COLO668 (cell line): ENCODE results near the gene TMEM138.

ENCODE experiments used
- DNase-seq: peaks from one replicate; lab custom pipeline; 2025; ENCODE audit not compliant: unreplicated experiment; lab: John Stamatoyannopoulos, UW

The TMEM138 gene

DNA sequence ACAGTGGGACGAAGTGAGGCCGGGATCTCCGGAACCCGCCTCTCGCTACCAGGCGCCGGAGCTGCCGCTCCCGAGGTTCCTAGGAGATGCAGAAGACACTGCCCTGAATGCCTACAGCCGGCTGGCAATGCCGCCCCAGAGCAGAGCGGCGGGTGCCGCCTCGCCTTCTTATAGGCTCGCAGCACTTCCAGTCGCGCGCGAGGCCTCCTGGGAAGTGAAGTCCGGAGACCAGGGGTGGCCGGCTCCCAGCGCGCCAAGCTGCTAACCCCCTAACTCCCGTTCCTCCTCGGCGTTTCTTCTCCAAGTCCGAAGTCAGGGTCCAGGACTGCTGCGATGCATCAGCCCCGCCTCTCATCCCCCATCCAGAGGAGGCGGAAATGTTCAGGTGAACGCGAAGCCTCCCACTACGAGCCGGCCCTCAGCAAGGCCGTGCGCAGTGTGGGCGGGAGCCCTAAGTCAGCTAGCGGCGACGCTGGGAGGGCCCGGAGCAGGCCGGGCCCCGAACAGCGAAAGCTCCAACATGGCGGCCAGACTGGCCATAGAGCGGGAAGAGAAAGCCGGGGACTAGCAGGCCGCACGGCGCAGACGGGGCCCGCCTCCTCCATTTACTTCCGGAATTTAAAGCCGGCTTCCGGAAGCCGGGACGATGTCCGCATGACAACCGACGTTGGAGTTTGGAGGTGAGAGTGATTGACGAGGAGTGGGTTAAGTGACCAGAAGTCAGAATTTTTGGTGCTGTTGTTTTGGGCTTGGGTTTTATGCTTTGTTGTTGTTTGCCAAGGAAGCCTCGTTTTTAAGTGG lies at the start of gene TMEM138, which contains the start of gene CYB561A3:
Gene TMEM138, plus strand, starts transcription at position 634 of the 801 bp plus-strand sequence. CDS start 2,017 bp downstream, outside the sequence.
Gene CYB561A3, minus strand, starts transcription at position 142 of the 801 bp plus-strand sequence. CDS start 5,169 bp downstream, outside the sequence.
- peak; percentile 94 for DNase-seq

DNA sequence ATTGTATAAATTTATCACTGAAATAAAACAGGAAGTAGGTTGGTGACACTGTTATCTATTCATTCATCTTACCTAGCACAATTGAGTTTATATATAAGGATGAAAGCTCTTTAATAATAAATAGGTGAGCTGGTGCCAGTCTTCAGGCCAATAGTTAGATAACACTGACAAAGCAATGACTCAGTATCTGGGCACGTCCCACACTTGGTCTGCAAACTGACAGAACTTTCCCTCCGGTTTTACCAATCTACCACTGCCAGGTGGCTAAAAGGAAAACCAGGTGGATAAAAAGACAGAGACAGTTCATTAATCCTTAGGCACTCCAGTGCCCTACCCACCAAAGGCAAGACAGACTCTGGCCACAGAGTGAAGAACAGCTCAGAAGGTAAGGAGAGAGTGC lies 46.9 kb upstream of the TMEM138 start:
- no peak for DNase-seq

GRCh38 chr11:61325649-61326414 lies 36.3 kb upstream of the TMEM138 start:
- no peak for DNase-seq

GRCh38 chr11:61327669-61328071 lies 34.5 kb upstream of the TMEM138 start:
- DNase-seq: no peak

- DNase-seq: no peak
These were observed 33.8 kb upstream of the TMEM138 start for GRCh38 chr11:61328351-61328750.

GRCh38 chr11:61329871-61330270 lies 32.3 kb upstream of the TMEM138 start:
- DNase-seq: no peak

- DNase-seq: no peak
These were observed 30.5 kb upstream of the TMEM138 start for GRCh38 chr11:61331651-61332050.

DNA sequence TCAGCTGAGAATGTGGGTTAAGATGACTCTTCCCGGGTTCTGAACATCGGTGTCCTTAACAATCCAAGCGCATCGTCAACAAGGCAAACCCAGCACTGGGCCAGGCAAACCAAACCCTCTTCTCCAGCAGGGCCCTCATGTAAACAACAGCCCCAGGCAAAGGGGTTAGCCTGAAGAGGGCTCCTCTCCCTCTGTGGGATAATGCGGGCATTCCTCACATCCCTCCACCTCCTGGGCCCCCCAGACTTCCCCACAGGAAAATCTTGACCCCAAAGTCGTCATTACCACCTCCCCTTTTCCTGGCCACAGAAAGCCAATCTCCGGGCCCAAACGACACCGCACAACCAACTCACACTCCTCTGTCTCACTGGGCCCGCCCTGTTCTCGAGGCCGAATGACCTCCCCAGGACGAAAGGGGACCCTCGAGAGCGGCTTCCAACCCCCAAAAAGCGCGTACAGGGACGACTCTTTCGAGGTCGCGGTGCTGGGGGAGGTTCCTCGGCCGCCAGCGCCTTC lies 29.8 kb upstream of the TMEM138 start:
- DNase-seq: peak; percentile 15

DNA sequence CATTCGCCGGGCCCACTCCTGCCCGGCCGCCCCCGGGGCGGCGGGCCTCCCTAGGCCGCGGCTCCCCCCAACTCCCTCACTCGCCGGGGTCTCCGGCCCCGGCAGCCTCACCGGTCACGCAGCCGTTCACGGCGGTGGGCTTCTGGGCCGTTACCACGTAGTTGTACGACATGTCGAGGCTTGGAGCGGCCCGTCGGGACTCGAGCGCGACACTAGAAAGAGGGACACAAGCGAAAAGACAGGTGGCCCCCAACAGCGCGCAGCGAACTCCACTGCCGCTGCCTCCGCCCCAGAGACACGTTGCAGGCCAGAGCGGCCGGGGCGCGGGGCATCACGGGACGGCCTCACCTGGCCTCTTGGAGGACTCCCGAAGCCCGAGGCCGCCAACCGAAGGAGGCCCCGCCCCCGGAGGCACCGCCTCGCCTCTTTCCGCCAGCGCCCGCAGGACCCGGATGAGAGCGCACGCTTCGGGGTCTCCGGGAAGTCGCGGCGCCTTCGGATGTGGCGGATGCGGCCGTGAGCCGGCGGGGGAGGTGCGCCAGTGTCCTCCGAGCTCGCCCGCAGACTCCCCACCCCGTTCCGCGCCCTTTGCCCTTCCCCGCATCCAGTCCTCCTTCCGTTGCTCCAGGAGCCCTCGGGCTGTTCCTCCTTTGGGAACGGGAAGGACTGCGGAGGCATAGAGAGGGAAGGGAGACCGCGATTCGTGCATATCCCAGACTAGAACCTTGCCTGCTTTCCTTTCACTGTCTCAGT lies 29.2 kb upstream of the TMEM138 start, which contains the start of the genes DDB1 and TKFC:
Gene DDB1, minus strand, starts transcription at position 309 of the 753 bp plus-strand sequence. Its CDS starts 137 bp downstream, at position 172.
Gene TKFC, plus strand, starts transcription at position 432 of the 753 bp plus-strand sequence. CDS start 1,501 bp downstream, outside the sequence.
- peak; percentile 98 for DNase-seq

- DNase-seq: peak; percentile 30
These were observed 28.4 kb upstream of the TMEM138 start for GRCh38 chr11:61333550-61334433.

DNA sequence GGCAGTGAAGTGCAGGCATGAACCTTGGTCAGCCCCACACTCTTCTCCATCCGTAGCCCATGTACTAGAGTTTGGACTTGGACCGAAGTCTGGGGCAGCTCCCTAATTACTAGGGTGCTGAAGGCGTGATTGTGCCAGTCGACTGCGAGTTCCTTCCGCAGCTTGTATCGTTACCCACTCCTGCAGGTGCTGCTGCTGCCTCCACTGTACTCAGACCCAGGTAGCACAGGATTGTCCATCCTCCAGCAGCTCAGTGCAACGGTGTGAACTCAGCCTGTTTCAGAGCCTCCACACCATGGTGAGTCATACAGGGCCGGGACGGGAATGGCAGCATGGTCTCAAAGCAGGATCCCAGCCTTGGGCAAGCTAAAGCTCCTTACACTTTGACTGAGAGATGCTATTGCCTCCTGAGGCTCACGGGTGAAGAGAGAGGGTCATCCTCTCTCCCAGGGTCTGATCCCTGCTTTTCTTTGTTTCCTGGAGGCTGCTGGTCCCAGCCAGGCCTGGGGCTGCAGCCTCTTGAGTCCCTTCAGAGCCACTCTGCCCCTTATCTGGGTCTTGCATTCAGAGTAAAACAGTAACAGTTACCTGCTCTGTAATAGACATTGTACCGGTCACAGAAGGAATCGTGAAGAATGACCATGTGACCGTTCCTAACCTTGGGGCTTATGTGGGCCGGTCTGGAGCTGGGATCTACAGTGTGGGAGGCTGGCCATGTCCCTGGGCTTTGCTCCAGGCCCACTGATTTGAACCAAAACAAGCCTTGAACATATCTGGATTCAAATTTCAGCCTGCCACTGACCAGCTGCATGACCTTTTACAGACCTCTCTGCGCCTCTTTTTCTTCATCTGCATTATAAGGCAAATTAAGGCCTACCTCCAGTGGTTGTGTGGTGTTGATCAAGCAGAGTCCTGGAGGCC lies 27.5 kb upstream of the TMEM138 start:
- DNase-seq: peak; percentile 10

DNA sequence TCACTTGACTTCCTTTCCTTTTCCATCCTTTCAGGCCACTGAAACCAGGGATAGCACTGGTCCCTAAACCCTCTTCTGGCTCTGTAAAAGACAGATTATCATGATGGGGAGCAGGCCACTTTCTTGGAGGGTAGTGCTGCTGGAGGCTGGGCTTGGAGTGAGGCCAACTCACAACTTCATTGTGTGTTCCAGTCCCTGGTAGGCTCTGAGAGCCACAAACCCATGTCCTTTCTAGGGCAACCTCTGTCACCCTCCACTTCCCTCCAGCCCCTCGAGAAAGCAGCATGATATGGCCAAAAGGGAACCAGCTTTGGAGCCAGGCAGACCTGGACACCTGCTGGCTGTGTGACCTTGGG lies 26.8 kb upstream of the TMEM138 start:
- no peak for DNase-seq

- DNase-seq: peak; percentile 85
These were observed 25.8 kb upstream of the TMEM138 start for GRCh38 chr11:61336171-61336935.

DNA sequence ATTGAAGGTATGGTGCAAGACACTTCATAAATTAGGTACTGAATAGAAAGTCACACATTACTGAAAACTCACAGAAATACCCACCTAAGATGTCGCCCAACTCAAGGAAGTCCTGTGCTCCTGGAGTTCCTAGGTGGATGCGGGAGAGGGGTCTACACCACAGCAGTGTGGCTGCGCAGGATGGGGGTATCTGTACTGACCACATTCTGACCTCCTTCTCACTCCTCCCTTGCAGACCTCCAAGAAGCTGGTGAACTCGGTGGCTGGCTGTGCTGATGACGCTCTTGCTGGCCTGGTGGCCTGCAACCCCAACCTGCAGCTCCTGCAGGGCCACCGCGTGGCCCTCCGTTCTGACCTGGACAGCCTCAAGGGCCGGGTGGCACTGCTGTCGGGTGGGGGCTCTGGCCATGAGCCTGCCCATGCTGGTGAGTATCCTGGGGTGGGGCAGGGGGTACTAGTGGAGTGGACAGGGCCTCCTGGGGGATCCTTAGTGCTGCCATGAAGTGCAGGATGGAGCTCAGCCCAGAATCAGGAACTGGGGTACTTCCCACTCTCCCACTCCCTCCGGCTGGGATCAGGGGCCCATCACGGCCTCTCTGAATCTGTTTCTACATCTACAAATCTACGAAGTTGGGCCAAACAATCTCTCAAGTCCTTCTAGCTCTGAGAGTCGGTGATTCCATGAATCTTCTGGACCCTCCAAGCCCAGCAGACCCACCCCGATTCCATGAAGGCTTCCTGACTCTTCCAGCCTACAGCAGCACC lies 24.3 kb upstream of the TMEM138 start:
- no peak for DNase-seq

DNA sequence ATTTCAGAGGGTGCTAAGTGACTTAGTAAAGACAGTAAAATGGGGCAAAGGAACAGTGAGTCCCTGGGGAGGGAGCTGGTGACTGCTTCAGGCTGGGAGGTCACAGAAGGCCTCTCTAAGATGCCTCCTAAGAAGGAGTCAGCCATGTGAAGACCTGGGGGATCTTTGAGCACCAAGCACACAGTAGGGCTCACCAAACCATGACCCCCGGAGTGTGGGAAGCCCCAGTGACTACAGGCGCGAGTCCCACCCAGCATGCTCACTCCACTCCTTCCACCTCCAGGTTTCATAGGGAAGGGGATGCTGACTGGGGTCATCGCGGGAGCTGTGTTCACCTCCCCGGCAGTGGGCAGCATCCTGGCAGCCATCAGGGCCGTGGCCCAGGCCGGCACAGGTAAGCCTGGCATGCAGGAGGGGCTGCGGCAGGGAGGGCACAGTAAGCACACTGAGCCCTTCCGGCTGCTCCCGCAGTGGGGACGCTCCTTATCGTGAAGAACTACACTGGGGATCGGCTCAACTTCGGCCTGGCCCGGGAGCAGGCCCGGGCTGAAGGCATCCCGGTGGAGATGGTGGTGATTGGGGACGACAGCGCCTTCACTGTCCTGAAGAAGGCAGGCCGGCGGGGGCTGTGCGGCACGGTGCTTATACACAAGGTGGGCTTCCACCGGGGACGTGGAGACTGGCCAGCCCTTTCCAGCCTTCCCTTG lies 23.2 kb upstream of the TMEM138 start:
- no peak for DNase-seq

- no peak for DNase-seq
These were observed 22.7 kb upstream of the TMEM138 start for GRCh38 chr11:61339490-61339878.

- no peak for DNase-seq
These were observed 21.2 kb upstream of the TMEM138 start for GRCh38 chr11:61340979-61341378.
